ENCODE data around the gene MFAP1.

The MFAP1 gene

GRCh38 chr15:43794269-43795037, 30.0 kb downstream of the MFAP1 start:
- peak overlapping the region; percentile 98 for H3K27ac ChIP-seq
- TF ChIP-seq CTCF (IDR thresholded peaks at IDR 0.05) (no peak), ZFX (IDR thresholded peaks at IDR 0.05; ENCODE audit: borderline replicate concordance) (no peak)

GRCh38 chr15:43793647-43794046, 30.8 kb downstream of the MFAP1 start:
- TF ChIP-seq ZFX (IDR thresholded peaks at IDR 0.05; ENCODE audit: borderline replicate concordance): no peak
- no peak for TF ChIP-seq CTCF (IDR thresholded peaks at IDR 0.05)
- H3K27ac ChIP-seq: peak overlapping the region; percentile 98

- TF ChIP-seq ZFX (IDR thresholded peaks at IDR 0.05; ENCODE audit: borderline replicate concordance): no peak
- TF ChIP-seq CTCF (IDR thresholded peaks at IDR 0.05): no peak
- peak overlapping the region; percentile 98 for H3K27ac ChIP-seq
Observed at GRCh38 chr15:43792761-43793476, 31.6 kb downstream of the MFAP1 start.

- peak within 1 kb of the TSS; percentile 98 for H3K27ac ChIP-seq
- TF ChIP-seq CTCF (IDR thresholded peaks at IDR 0.05) (no peak), ZFX (IDR thresholded peaks at IDR 0.05; ENCODE audit: borderline replicate concordance) (no peak)
Observed at GRCh38 chr15:43791993-43792760, 32.3 kb downstream of the MFAP1 start, which contains the start of gene SERF2. Gene SERF2, plus strand, starts transcription at chr15:43792320. Its CDS starts 57 bp downstream, at chr15:43792377.

- no peak for TF ChIP-seq ZFX (IDR thresholded peaks at IDR 0.05; ENCODE audit: borderline replicate concordance)
- TF ChIP-seq CTCF (IDR thresholded peaks at IDR 0.05): no peak
- no peak overlapping the region; the same call in 1 of the 2 replicates for H3K27ac ChIP-seq
Observed at GRCh38 chr15:43789409-43789808, 35.1 kb downstream of the MFAP1 start.

- TF ChIP-seq CTCF (IDR thresholded peaks at IDR 0.05) (no peak), ZFX (IDR thresholded peaks at IDR 0.05; ENCODE audit: borderline replicate concordance) (no peak)
- no peak overlapping the region for H3K27ac ChIP-seq
Observed at GRCh38 chr15:43779016-43779415, 45.5 kb downstream of the MFAP1 start.

Measured in 22Rv1 (cell line).